GM19328 (cell line): ENCODE results near the gene NUDT16.

Source experiments
- ATAC-seq: cut with Tn5 transposase; IDR thresholded peaks from one replicate; pipeline ENCODE4 v1.9.1; 2021; ENCODE audit warnings: mild to moderate bottlenecking, moderate library complexity; ENCODE audit not compliant: unreplicated experiment

Gene NUDT16

GRCh38 chr3:131435000-131435399 is 53.4 kb downstream of the NUDT16 start:
- no peak for ATAC-seq
